ENCODE data around the gene ALDH7A1.

DNA sequence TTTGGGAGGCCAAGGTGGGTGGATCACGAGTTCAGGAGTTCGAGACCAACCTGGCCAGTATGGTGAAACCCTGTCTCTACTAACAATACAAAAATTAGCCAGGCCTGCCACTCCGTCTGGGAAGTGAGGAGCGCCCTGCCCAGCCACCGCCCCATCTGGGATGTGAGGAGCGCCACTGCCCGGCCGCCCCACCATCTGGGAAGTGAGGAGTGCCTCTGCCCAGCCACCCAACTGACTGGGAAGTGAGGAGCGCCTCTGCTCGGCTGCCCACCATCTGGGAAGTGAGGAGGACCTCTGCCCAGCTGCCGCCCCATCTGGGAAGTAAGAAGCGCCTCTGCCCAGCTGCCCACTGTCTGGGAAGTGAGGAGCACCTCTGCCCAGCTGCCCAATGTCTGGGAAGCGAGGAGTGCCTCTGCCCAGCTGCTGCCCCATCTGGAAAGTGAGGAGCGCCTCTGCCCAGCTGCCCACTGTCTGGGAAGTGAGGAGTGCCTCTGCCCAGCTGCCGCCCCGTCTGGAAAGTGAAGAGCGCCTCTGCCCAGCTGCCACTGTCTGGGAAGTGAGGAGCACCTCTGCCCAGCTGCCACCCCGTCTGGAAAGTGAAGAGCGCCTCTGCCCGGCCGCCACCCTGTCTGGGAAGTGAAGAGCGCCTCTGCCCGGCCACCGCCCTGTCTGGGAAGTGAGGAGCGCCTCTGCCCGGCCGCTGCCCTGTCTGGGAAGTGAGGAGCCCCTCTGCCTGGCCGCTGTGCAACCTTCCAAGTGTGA, 5.3 kb downstream of the ALDH7A1 start:
- TF ChIP-seq PAX5 (IDR thresholded peaks at IDR 0.05; ENCODE audit: borderline replicate concordance, low read depth, low read length) (no peak), RAD21 (IDR thresholded peaks at IDR 0.05; ENCODE audit: insufficient read depth, low read depth, low read length) (no peak), BACH1 (IDR thresholded peaks at IDR 0.05; ENCODE audit: borderline replicate concordance) (no peak), EGR1 (IDR thresholded peaks at IDR 0.05; ENCODE audit: borderline replicate concordance in 1 of 2, low read depth in 2 of 2, low read length in 2 of 2) (no peak), ETV6 (conservative IDR thresholded peaks at IDR 0.05 in 1 of 2, IDR thresholded peaks at IDR 0.05 in 1 of 2; ENCODE audit: borderline replicate concordance in 1 of 2, low read depth in 1 of 2) (no peak), SREBF2 (IDR thresholded peaks at IDR 0.05; ENCODE audit: low read length) (no peak), POLR2AphosphoS5 (IDR thresholded peaks at IDR 0.05; ENCODE audit: low read length) (no peak)
- TF ChIP-seq, protein P1, sequence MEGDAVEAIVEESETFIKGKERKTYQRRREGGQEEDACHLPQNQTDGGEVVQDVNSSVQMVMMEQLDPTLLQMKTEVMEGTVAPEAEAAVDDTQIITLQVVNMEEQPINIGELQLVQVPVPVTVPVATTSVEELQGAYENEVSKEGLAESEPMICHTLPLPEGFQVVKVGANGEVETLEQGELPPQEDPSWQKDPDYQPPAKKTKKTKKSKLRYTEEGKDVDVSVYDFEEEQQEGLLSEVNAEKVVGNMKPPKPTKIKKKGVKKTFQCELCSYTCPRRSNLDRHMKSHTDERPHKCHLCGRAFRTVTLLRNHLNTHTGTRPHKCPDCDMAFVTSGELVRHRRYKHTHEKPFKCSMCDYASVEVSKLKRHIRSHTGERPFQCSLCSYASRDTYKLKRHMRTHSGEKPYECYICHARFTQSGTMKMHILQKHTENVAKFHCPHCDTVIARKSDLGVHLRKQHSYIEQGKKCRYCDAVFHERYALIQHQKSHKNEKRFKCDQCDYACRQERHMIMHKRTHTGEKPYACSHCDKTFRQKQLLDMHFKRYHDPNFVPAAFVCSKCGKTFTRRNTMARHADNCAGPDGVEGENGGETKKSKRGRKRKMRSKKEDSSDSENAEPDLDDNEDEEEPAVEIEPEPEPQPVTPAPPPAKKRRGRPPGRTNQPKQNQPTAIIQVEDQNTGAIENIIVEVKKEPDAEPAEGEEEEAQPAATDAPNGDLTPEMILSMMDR (IDR thresholded peaks at IDR 0.05 in 2 of 3, conservative IDR thresholded peaks at IDR 0.05 in 1 of 3; ENCODE audit: control insufficient read depth in 2 of 3, extremely low read depth in 1 of 3, insufficient read depth in 1 of 3, low read depth in 3 of 3, low read length in 3 of 3), result no peak
